Mesangial cell (primary cell): Measurements from ENCODE around the gene KLF17. TPM values are rescaled to one million over a fixed set of nuclear protein-coding genes. Genes with fewer than 3 reads are reported as not detected.

Source experiments
- total RNA-seq: library from RNA; depleted of rRNA; stranded (reverse); fragments of >200 nt; gene quantifications from 2 replicates; pipeline ENCODE4 v1.2.3, GENCODE V29; 2015

Gene KLF17, protein sequence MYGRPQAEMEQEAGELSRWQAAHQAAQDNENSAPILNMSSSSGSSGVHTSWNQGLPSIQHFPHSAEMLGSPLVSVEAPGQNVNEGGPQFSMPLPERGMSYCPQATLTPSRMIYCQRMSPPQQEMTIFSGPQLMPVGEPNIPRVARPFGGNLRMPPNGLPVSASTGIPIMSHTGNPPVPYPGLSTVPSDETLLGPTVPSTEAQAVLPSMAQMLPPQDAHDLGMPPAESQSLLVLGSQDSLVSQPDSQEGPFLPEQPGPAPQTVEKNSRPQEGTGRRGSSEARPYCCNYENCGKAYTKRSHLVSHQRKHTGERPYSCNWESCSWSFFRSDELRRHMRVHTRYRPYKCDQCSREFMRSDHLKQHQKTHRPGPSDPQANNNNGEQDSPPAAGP
- under 0.01 TPM in 1 of 2 replicates, not detected in the other for total RNA-seq

DNA sequence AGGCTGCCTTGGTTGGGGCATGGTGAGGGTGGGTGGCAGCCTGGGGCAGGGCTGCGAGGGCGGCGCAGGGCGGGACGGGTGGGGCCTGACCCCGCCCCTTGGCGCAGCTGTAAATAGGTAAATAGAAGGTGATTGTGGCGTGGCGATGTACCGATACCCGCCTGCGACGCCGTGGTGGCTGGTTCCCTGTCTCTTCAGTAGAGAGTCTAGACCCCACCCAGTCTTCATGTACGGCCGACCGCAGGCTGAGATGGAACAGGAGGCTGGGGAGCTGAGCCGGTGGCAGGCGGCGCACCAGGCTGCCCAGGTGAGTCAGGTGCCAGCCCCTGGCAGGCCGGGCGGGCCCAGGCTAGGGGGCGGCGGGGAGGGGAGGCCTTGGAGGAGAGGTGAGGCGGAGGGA is at the start of gene KLF17:
TSS of gene KLF17 (plus strand) at position 140 of the 400 bp plus-strand sequence. CDS start at position 227, 87 bp downstream.

DNA sequence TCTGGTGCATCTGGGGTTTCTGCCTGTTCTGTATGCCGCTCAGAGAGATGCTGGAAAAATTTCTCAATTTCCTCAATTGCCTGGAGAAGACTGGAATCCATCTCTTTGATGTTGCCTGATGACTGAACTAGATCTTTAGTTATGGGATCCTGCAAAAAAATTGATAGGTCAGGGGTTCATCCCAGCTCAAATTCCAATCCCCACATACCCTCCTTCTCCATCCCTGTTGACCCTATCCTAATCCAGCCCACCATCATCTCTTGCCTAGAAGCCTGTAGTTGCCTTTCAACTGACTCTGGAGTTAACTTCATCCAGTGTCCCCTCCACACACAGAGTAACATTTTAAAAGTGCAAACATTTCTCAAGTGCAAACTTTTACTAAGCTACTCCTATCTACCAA is 22.9 kb downstream of the KLF17 start, which contains the start of gene KLF18:
TSS of gene KLF18 (minus strand) at position 101 of the 400 bp plus-strand sequence. CDS start at position 101, 0 bp downstream.

Other genes with a start within 250 kb of the KLF17 start
- gene ARTN, start 185.0 kb upstream of the KLF17 start, total RNA-seq, result 0.38 TPM in 1 of 2 replicates, not detected in the other
- 24.3 and 29.8 TPM in 2 replicates for gene IPO13, start 171.9 kb upstream of the KLF17 start, total RNA-seq
- 24.5 and 40.1 TPM in 2 replicates for gene DPH2, start 148.8 kb upstream of the KLF17 start, total RNA-seq
- 157 and 168 TPM in 2 replicates for gene ATP6V0B, start 143.9 kb upstream of the KLF17 start, total RNA-seq
- 82.8 and 165 TPM in 2 replicates for gene B4GALT2, start 139.6 kb upstream of the KLF17 start, total RNA-seq
- 4.4 and 12.9 TPM in 2 replicates for gene CCDC24, start 127.2 kb upstream of the KLF17 start, total RNA-seq
- 8.5 and 13.9 TPM in 2 replicates for gene SLC6A9, start 87.4 kb upstream of the KLF17 start, total RNA-seq
- gene KLF18, start 22.8 kb downstream of the KLF17 start, total RNA-seq, result not detected in 2 replicates
- 38.0 and 63.0 TPM in 2 replicates for gene DMAP1, start 94.7 kb downstream of the KLF17 start, total RNA-seq
- 61.9 and 66.6 TPM in 2 replicates for gene ERI3, start 236.4 kb downstream of the KLF17 start, total RNA-seq